SK-N-MC (cell line): ENCODE data around the gene ADAMTS7.

Experiments
- EZH2 ChIP-seq: fragments of 200-600 bp; sonication (generic); IDR thresholded peaks from one replicate; pipeline ENCODE4 v1.6.1; 2017; ENCODE audit warnings: antibody characterized with exemption
- FOXP2 ChIP-seq: optimal IDR thresholded peaks from 2 replicates; pipeline ENCODE3; 2011; ENCODE audit warnings: mild to moderate bottlenecking, moderate library complexity; ENCODE audit not compliant: insufficient read depth; ENCODE audit errors: extremely low read length, control extremely low read depth
- POLR2AphosphoS5 ChIP-seq: IDR thresholded peaks from 2 replicates; pipeline ENCODE4 v1.6.1; 2012; ENCODE audit warnings: mild to moderate bottlenecking, low read depth, low read length, borderline replicate concordance

DNA sequence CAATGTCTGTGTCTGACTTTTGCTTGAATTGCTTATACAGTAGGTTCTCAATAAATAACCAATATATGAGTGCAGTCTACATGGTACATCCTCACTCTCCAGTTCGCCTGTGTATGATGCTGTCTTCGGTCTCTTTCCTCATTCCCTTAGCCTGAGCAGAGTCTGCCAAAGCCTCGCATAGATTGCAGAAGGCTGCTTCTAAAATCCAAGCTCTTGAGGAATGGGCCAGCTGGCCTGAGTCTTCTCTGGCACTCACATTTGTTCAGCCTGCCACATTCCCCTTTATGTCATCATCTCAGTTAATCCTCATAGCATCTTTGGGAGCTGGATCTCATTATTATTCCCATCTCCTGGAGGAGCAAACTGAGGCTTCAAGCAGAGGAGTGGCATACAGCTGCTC lies 27.2 kb upstream of the ADAMTS7 start:
- TF ChIP-seq EZH2 (no peak), POLR2AphosphoS5 (no peak), FOXP2 (no peak)
